ENCODE measurements around the gene ARHGEF17.

DNA sequence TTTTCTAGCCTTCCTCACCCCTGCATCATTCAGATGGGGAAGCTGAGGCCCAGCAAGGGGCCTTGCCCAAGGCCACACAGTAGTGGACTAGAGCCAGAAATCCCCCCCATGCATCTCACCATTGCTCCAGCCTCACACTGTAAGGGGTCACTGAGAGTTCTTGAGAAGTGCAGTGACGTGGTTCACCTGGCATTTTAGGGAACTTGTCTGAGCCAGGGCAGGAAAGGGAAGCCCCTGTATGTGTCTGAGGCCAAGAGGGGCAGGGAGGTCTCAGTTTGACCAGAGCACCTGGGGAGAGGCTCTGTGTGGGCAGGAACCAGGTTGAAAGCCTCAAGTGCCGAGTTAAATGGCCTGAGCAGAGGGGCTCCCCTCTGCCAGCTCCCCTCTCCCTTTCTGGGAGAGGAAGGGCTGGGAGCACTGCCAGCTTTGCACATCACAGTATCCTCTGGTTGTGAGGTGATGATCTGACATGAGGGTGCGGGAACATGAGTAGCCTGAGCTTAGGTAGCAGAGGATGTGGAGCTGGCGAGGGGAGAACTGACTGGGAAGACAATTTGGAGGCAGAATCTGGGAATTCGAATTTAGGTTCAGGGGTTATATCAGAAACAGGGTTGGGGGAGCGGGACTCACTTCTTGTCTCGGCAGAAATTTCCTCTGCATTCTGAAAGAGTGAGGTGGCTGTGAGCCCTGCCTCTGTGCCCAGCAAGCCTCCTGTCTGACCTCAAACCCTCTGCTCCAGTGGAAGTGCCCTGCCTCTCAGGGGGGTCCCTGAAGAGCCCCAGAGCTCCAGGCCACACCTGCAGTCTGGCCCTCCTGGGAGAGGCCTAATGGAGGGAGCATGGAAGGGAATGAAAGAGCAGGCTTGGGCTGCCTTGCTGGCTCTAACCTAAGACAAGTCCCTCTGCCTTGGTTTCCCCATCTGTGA, 14.6 kb downstream of the ARHGEF17 start:
- no peak for TF ChIP-seq EZH2 (IDR thresholded peaks at IDR 0.05; ENCODE audit: borderline replicate concordance, low read depth, low read length, poor library complexity, severe bottlenecking)
- TF ChIP-seq, protein P1, sequence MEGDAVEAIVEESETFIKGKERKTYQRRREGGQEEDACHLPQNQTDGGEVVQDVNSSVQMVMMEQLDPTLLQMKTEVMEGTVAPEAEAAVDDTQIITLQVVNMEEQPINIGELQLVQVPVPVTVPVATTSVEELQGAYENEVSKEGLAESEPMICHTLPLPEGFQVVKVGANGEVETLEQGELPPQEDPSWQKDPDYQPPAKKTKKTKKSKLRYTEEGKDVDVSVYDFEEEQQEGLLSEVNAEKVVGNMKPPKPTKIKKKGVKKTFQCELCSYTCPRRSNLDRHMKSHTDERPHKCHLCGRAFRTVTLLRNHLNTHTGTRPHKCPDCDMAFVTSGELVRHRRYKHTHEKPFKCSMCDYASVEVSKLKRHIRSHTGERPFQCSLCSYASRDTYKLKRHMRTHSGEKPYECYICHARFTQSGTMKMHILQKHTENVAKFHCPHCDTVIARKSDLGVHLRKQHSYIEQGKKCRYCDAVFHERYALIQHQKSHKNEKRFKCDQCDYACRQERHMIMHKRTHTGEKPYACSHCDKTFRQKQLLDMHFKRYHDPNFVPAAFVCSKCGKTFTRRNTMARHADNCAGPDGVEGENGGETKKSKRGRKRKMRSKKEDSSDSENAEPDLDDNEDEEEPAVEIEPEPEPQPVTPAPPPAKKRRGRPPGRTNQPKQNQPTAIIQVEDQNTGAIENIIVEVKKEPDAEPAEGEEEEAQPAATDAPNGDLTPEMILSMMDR (conservative IDR thresholded peaks at IDR 0.05; ENCODE audit: low read depth, low read length): no peak

Measured in A673 (cell line).